ENCODE measurements around the gene NPHP3. TPM values are rescaled to one million over a fixed set of nuclear protein-coding genes. Genes with fewer than 3 reads are reported as not detected.

The NPHP3 gene
- total and polyA plus RNA-seq, 5 donors, result 10.7 to 15.6 (median 13.3) TPM

GRCh38 chr3:132660052-132660810 is 62.0 kb downstream of the NPHP3 start, which contains the start of gene UBA5:
Gene UBA5 (plus strand): TSS chr3:132660329. CDS start chr3:132660538, 209 bp downstream.
- WGBS, result under 1% methylated on average over 64 of the region's 64 CpGs
- DNase-seq (peak; percentile 76 to 87 (median 85)), ATAC-seq (peak; percentile 87 to 89)
- Histone ChIP-seq H3K9me3 (ENCODE audit: control insufficient read depth, low read length) (no peaks in the 10 kb centered on the region), H3K27ac (ENCODE audit: low read length) (peak within 1 kb of the TSS; percentile 89), H3K4me3 (ENCODE audit: low read length) (peak within 1 kb of the TSS; percentile 76), H3K27me3 (ENCODE audit: control insufficient read depth, insufficient read depth) (no peaks in the 10 kb centered on the region), H3K4me1 (ENCODE audit: control insufficient read depth, insufficient read depth, low read length) (no peaks in the 10 kb centered on the region)
- intact Hi-C loops (cut with DNase I), result no loop called here

- peak; percentile 83 to 92 (median 90) for DNase-seq
- peak within 1 kb of the TSS; percentile 76 for H3K4me3 ChIP-seq (ENCODE audit: low read length)
- peaks cover 4% of the 10 kb centered on the region for H3K4me1 ChIP-seq (ENCODE audit: control insufficient read depth, insufficient read depth, low read length)
- peak within 1 kb of the TSS; percentile 89 for H3K27ac ChIP-seq (ENCODE audit: low read length)
- H3K9me3 ChIP-seq (ENCODE audit: control insufficient read depth, low read length), result no peaks in the 10 kb centered on the region
- WGBS, result under 1% methylated on average over 34 of the region's 34 CpGs
- ATAC-seq, result peak; percentile 91
- H3K27me3 ChIP-seq (ENCODE audit: control insufficient read depth, insufficient read depth), result no peaks in the 10 kb centered on the region
- intact Hi-C loops (cut with DNase I), result no loop called here
These were observed 62.7 kb downstream of the NPHP3 start, which contains the start of gene ACAD11 for GRCh38 chr3:132659365-132660051. Gene ACAD11 (minus strand): TSS chr3:132659809. CDS start chr3:132659751, 58 bp downstream.

GRCh38 chr3:132659000-132659364 is 63.2 kb downstream of the NPHP3 start:
- ATAC-seq (peak; percentile 1 to 11), DNase-seq (no peak)
- peaks cover 6% of the 10 kb centered on the region for H3K4me1 ChIP-seq (ENCODE audit: control insufficient read depth, insufficient read depth, low read length)
- H3K9me3 ChIP-seq (ENCODE audit: control insufficient read depth, low read length), result no peaks in the 10 kb centered on the region
- peak overlapping the region; percentile 76 for H3K4me3 ChIP-seq (ENCODE audit: low read length)
- no peaks in the 10 kb centered on the region for H3K27me3 ChIP-seq (ENCODE audit: control insufficient read depth, insufficient read depth)
- 4% methylated on average over 7 of the region's 7 CpGs for WGBS
- peak overlapping the region; percentile 89 for H3K27ac ChIP-seq (ENCODE audit: low read length)
- intact Hi-C loops (cut with DNase I), result no loop called here

GRCh38 chr3:132657869-132658747 is 64.1 kb downstream of the NPHP3 start:
- Histone ChIP-seq H3K9me3 (ENCODE audit: control insufficient read depth, low read length) (no peaks in the 10 kb centered on the region), H3K4me3 (ENCODE audit: low read length) (peak overlapping the region; percentile 76), H3K27me3 (ENCODE audit: control insufficient read depth, insufficient read depth) (no peaks in the 10 kb centered on the region), H3K4me1 (ENCODE audit: control insufficient read depth, insufficient read depth, low read length) (peaks cover 6% of the 10 kb centered on the region), H3K27ac (ENCODE audit: low read length) (no peak overlapping the region)
- DNase-seq, result no peak
- WGBS, result 88% methylated on average over 8 of the region's 8 CpGs
- intact Hi-C loops (cut with DNase I), result no loop called here
- ATAC-seq, result no peak

GRCh38 chr3:132655471-132655870 is 66.7 kb downstream of the NPHP3 start:
- intact Hi-C loops (cut with DNase I), result no loop called here
- no peaks in the 10 kb centered on the region for H3K27me3 ChIP-seq (ENCODE audit: control insufficient read depth, insufficient read depth)
- no peaks in the 10 kb centered on the region for H3K9me3 ChIP-seq (ENCODE audit: control insufficient read depth, low read length)
- ATAC-seq (no peak), DNase-seq (no peak)
- peaks cover 6% of the 10 kb centered on the region for H3K4me1 ChIP-seq (ENCODE audit: control insufficient read depth, insufficient read depth, low read length)
- no peak overlapping the region for H3K4me3 ChIP-seq (ENCODE audit: low read length)
- WGBS, result 60% methylated on average over 2 of the region's 2 CpGs
- no peak overlapping the region for H3K27ac ChIP-seq (ENCODE audit: low read length)

- no peak for ATAC-seq
- intact Hi-C loops (cut with DNase I), result no loop called here
- no peak for DNase-seq
- Histone ChIP-seq H3K4me1 (ENCODE audit: control insufficient read depth, insufficient read depth, low read length) (peaks cover 6% of the 10 kb centered on the region), H3K27ac (ENCODE audit: low read length) (no peak overlapping the region), H3K4me3 (ENCODE audit: low read length) (no peak overlapping the region), H3K27me3 (ENCODE audit: control insufficient read depth, insufficient read depth) (no peaks in the 10 kb centered on the region), H3K9me3 (ENCODE audit: control insufficient read depth, low read length) (no peaks in the 10 kb centered on the region)
- 91% methylated on average over 5 of the region's 5 CpGs for WGBS
These were observed 67.5 kb downstream of the NPHP3 start for GRCh38 chr3:132654721-132655120.

- DNase-seq, result no peak
- H3K27ac ChIP-seq (ENCODE audit: low read length), result no peak overlapping the region
- H3K27me3 ChIP-seq (ENCODE audit: control insufficient read depth, insufficient read depth), result no peaks in the 10 kb centered on the region
- H3K4me1 ChIP-seq (ENCODE audit: control insufficient read depth, insufficient read depth, low read length), result peaks cover 6% of the 10 kb centered on the region
- no peak overlapping the region for H3K4me3 ChIP-seq (ENCODE audit: low read length)
- WGBS, result 74% methylated on average over 2 of the region's 2 CpGs
- ATAC-seq, result no peak
- no peaks in the 10 kb centered on the region for H3K9me3 ChIP-seq (ENCODE audit: control insufficient read depth, low read length)
- intact Hi-C loops (cut with DNase I), result no loop called here
These were observed 68.0 kb downstream of the NPHP3 start for GRCh38 chr3:132654190-132654589.

GRCh38 chr3:132652640-132653270 is 69.5 kb downstream of the NPHP3 start:
- peaks cover 6% of the 10 kb centered on the region for H3K4me1 ChIP-seq (ENCODE audit: control insufficient read depth, insufficient read depth, low read length)
- no peaks in the 10 kb centered on the region for H3K9me3 ChIP-seq (ENCODE audit: control insufficient read depth, low read length)
- no peaks in the 10 kb centered on the region for H3K27me3 ChIP-seq (ENCODE audit: control insufficient read depth, insufficient read depth)
- intact Hi-C loops (cut with DNase I), result no loop called here
- DNase-seq (no peak), ATAC-seq (no peak)
- no peak overlapping the region for H3K27ac ChIP-seq (ENCODE audit: low read length)
- H3K4me3 ChIP-seq (ENCODE audit: low read length), result no peak overlapping the region
- 88% methylated on average over 1 of the region's 1 CpG for WGBS

- peaks cover 7% of the 10 kb centered on the region for H3K4me1 ChIP-seq (ENCODE audit: control insufficient read depth, insufficient read depth, low read length)
- H3K9me3 ChIP-seq (ENCODE audit: control insufficient read depth, low read length), result no peaks in the 10 kb centered on the region
- intact Hi-C loops (cut with DNase I), result no loop called here
- no peak overlapping the region for H3K27ac ChIP-seq (ENCODE audit: low read length)
- no peak for ATAC-seq
- 46% methylated on average over 1 of the region's 1 CpG for WGBS
- no peak overlapping the region for H3K4me3 ChIP-seq (ENCODE audit: low read length)
- no peaks in the 10 kb centered on the region for H3K27me3 ChIP-seq (ENCODE audit: control insufficient read depth, insufficient read depth)
- DNase-seq, result no peak
These were observed 72.1 kb downstream of the NPHP3 start for GRCh38 chr3:132650153-132650552.

GRCh38 chr3:132645058-132645457 is 77.2 kb downstream of the NPHP3 start:
- peaks cover 2% of the 10 kb centered on the region for H3K4me1 ChIP-seq (ENCODE audit: control insufficient read depth, insufficient read depth, low read length)
- intact Hi-C loops (cut with DNase I), result no loop called here

More at GRCh38 chr3:132645058-132645457, 77.2 kb downstream of the NPHP3 start:
- H3K9me3 ChIP-seq (ENCODE audit: control insufficient read depth, low read length), result no peaks in the 10 kb centered on the region
- H3K27me3 ChIP-seq (ENCODE audit: control insufficient read depth, insufficient read depth), result no peaks in the 10 kb centered on the region
- no peak overlapping the region for H3K27ac ChIP-seq (ENCODE audit: low read length)
- H3K4me3 ChIP-seq (ENCODE audit: low read length), result no peak overlapping the region
- ATAC-seq, result peak in 1 of 2 donors; percentile 54
- DNase-seq, result no peak
- 59% methylated on average over 1 of the region's 1 CpG for WGBS

Measured in right cardiac atrium (tissue), 5 donors.